ENCODE results near the gene C2CD3.
"Not testable (repeated sequence)": the region's sequence is repeated elsewhere in the genome, so short reads cannot be mapped to it uniquely, and the experiment has no call there.

Gene C2CD3

GRCh38 chr11:74102321-74102720 lies 68.5 kb downstream of the C2CD3 start:
- no peak for DNase-seq

GRCh38 chr11:74100735-74101134 lies 70.1 kb downstream of the C2CD3 start:
- DNase-seq = no peak

GRCh38 chr11:74100231-74100630 lies 70.6 kb downstream of the C2CD3 start:
- no peak for DNase-seq

- DNase-seq = no peak
These were observed 73.0 kb downstream of the C2CD3 start for GRCh38 chr11:74097686-74098237.

GRCh38 chr11:74094393-74094792 lies 76.4 kb downstream of the C2CD3 start:
- no peak for DNase-seq

- no peak for DNase-seq
These were observed 78.4 kb downstream of the C2CD3 start for GRCh38 chr11:74092425-74092824.

GRCh38 chr11:74091549-74091948 lies 79.3 kb downstream of the C2CD3 start:
- no peak for DNase-seq

- DNase-seq = no peak
These were observed 80.1 kb downstream of the C2CD3 start for GRCh38 chr11:74090701-74091100.

GRCh38 chr11:74086242-74086884 lies 84.4 kb downstream of the C2CD3 start:
- no peak for DNase-seq

- DNase-seq = peak; percentile 34
These were observed 85.3 kb downstream of the C2CD3 start for GRCh38 chr11:74085542-74085892.

- no peak for DNase-seq
These were observed 85.8 kb downstream of the C2CD3 start for GRCh38 chr11:74084796-74085541.

GRCh38 chr11:74083927-74084326 lies 86.9 kb downstream of the C2CD3 start:
- DNase-seq = not testable (repeated sequence)

GRCh38 chr11:74081428-74081827 lies 89.4 kb downstream of the C2CD3 start:
- no peak for DNase-seq

GRCh38 chr11:74077193-74077592 lies 93.6 kb downstream of the C2CD3 start:
- DNase-seq = no peak

GRCh38 chr11:74072721-74073120 lies 98.1 kb downstream of the C2CD3 start:
- DNase-seq = no peak

- DNase-seq = no peak
These were observed 98.5 kb downstream of the C2CD3 start for GRCh38 chr11:74072286-74072685.

GRCh38 chr11:74070723-74071492 lies 99.9 kb downstream of the C2CD3 start:
- no peak for DNase-seq

- DNase-seq = no peak
These were observed 101.4 kb downstream of the C2CD3 start for GRCh38 chr11:74069146-74070046.

- not testable (repeated sequence) for DNase-seq
These were observed 104.1 kb downstream of the C2CD3 start for GRCh38 chr11:74066663-74067062.

- DNase-seq = not testable (repeated sequence)
These were observed 105.3 kb downstream of the C2CD3 start for GRCh38 chr11:74065534-74065933.

- not testable (repeated sequence) for DNase-seq
These were observed 107.2 kb downstream of the C2CD3 start for GRCh38 chr11:74063628-74064027.

GRCh38 chr11:74061599-74061998 lies 109.2 kb downstream of the C2CD3 start:
- DNase-seq = not testable (repeated sequence)
